ENCODE data around the gene LMO7.
A peak's percentile ranks its signal among the peaks of the same experiment; 100 is the strongest.
"Not testable (repeated sequence)": the region's sequence is repeated elsewhere in the genome, so short reads cannot be mapped to it uniquely, and the experiment has no call there.

The LMO7 gene

GRCh38 chr13:75743072-75743471, 106.9 kb downstream of the LMO7 start:
- DNase-seq (ENCODE audit: low read depth in 2 of 2) = not testable (repeated sequence)

DNA sequence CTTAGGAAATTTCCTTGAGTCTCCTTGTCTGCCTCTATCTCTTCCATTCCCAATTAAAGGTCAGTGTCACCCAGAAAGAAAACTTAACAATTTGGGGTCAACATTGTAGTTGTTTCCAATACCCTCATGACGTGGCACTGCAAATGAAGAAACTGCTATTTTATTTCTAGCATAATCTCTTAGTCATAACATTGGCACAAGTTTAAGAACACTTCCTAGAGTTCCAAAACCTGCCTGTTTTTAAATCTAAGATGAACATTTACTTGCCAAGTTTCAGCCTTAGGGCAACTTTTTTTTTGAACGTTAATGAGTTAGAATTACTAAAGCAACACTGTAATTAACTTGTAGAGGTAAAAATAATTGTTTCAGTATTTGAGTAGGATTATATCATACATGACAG, 108.0 kb downstream of the LMO7 start:
- DNase-seq (ENCODE audit: low read depth in 2 of 2) = no peak

GRCh38 chr13:75745387-75745786, 109.3 kb downstream of the LMO7 start:
- DNase-seq (ENCODE audit: low read depth in 2 of 2) = no peak

GRCh38 chr13:75748874-75749273, 112.7 kb downstream of the LMO7 start:
- DNase-seq (ENCODE audit: low read depth in 2 of 2) = no peak

DNA sequence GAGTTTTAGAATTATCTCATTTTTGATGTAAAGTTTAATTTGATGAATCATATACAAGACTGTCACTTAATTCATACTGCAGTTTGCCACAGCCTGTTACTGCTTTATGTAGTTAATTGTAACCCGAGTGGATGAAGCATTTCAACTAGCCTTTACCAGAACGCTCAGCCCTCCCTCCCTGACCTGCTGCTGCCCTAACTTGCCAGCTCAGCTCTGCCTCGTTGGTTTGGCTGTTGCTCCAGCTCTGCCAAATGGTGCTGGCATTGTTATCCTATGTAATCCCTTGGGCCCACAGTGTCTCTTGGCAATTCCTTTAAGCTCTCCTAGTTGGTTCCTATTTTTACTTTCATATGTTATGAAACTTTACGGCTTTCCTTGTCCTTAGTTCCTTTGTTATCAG, 113.3 kb downstream of the LMO7 start:
- DNase-seq (ENCODE audit: low read depth in 2 of 2) = no peak

GRCh38 chr13:75751350-75751749, 115.2 kb downstream of the LMO7 start:
- DNase-seq (ENCODE audit: low read depth in 2 of 2) = no peak

GRCh38 chr13:75752826-75753225, 116.7 kb downstream of the LMO7 start:
- DNase-seq (ENCODE audit: low read depth in 2 of 2) = no peak

- DNase-seq (ENCODE audit: low read depth in 2 of 2) = no peak
Observed at GRCh38 chr13:75754936-75755335, 118.8 kb downstream of the LMO7 start.

DNA sequence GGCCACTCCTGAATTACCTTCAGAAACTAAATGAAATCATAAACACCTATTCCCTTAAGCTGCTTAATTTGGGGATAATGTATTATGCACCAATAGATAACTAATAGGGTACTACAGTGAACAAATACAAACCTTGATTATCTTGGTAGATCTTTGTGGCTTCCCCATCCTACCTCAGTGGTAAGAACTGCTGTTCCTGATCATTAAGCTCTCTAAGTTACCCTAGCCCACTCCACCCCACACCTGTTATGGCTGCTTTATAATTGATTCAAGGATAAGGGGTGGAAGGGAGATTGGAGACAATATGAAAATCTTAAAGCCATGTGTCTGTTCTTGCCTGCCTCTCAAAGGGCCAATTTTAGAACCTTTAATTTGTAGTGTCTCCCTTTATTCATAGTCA, 121.2 kb downstream of the LMO7 start:
- DNase-seq (ENCODE audit: low read depth in 2 of 2) = no peak

- DNase-seq (ENCODE audit: low read depth in 2 of 2) = no peak
Observed at GRCh38 chr13:75759531-75759930, 123.4 kb downstream of the LMO7 start.

GRCh38 chr13:75760131-75761021, 124.2 kb downstream of the LMO7 start:
- DNase-seq (ENCODE audit: low read depth in 2 of 2) = no peak

GRCh38 chr13:75761369-75761768, 125.2 kb downstream of the LMO7 start:
- no peak for DNase-seq (ENCODE audit: low read depth in 2 of 2)

GRCh38 chr13:75762076-75762937, 126.2 kb downstream of the LMO7 start:
- peak in 1 of 2 donors; percentile 18 for DNase-seq (ENCODE audit: low read depth in 2 of 2)

DNA sequence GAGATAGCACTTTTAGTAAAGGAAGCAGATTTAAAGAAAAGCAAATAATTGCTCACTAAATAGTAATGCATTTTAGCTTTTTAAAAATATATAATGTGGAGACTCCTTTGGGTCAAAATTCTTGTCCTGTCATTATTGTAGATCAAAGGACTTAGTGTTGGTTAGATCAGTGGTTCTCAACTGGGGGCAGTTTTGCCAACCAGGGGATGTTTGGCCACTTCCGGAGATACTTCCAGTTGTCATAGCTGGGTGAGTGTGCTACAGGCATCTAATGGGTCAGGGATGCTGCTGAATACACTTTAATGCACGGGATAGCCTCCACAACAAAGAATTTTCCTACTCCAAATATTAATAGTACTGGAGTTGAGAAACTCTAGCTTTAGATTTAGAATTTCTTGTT, 126.8 kb downstream of the LMO7 start:
- DNase-seq (ENCODE audit: low read depth in 2 of 2) = no peak

DNA sequence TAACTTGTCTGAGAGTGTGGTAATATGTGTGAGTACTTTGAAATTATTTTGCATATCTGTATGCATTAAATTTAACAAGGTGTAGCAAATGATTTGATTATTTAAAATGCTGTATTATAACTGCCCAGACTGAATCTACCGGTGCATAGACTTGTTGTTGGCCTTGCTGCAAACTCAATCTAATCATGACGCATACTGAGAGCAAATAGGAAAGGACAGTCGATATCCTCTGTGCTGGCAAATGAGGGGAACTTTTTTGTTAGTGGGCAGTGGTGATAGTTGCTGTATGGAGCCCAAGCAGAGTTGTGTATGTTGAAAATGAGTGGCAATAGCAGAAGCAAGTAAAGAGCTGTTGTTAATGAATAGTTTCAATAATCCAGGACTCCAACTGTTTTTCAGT, 127.4 kb downstream of the LMO7 start:
- no peak for DNase-seq (ENCODE audit: low read depth in 2 of 2)

GRCh38 chr13:75764251-75764925, 128.3 kb downstream of the LMO7 start:
- DNase-seq (ENCODE audit: low read depth in 2 of 2) = no peak

- no peak for DNase-seq (ENCODE audit: low read depth in 2 of 2)
Observed at GRCh38 chr13:75764926-75765310, 128.8 kb downstream of the LMO7 start.

GRCh38 chr13:75766636-75767035, 130.5 kb downstream of the LMO7 start:
- DNase-seq (ENCODE audit: low read depth in 2 of 2) = no peak

- no peak for DNase-seq (ENCODE audit: low read depth in 2 of 2)
Observed at GRCh38 chr13:75769141-75769905, 133.2 kb downstream of the LMO7 start.

DNA sequence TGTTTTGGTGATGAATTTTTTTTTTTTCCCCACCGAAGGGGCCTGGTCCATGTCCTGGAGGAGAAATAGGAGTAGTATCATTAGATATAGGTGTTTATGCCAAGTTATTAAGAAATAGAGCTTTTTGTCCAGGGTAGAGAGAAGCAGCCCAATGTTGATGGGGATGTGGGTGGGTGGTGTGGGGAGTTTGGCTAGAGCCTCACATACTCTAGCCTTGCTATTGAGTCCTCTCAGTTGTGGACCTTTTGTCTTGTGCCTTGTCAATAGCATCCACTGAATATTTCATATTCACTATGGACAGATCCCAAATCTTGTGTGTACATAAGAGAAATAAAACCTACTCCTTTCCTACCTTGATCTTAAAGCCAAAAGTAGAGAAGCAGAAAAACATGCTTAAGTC, 134.0 kb downstream of the LMO7 start:
- no peak for DNase-seq (ENCODE audit: low read depth in 2 of 2)

DNA sequence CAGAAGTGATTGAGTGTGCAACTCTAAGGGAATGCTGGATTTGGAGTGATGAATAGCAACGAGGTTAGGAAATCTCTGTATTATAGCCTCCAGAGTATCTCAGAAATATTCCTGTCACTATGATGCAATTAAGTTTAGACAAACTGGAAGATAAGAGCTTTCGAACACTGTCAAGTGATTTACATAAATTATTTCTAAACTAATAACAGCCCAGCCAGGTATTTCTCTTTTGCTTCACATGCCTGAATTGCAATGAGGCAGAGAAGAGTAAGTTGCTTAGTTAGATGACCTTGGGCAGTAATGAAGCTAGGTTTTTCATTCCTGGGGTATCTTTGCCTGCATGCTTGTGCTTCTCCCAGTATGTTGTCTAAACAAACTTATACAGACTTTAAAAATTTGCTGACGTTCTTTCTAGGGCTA, 134.5 kb downstream of the LMO7 start:
- DNase-seq (ENCODE audit: low read depth in 2 of 2) = no peak

DNA sequence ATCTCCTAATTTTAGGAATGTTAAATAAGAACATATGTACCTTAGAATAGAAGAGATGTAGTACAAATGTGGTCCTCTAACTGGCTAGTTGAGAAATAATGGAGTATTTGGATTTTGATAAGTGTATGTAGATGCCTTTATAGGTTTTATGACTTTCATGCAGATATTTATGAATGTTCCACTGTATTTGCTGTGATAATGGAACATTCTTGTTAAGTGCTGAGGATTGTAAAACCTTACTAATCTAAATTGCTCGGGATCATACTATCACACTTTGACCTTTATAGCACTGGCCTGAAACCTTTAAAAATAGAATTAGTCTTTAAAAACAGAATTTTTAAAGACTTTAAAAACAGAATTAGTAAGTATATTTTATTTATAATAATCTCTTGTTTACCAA, 135.1 kb downstream of the LMO7 start:
- no peak for DNase-seq (ENCODE audit: low read depth in 2 of 2)
